GM12878 (cell line): ENCODE data around the gene SCGN. TPM values are rescaled to one million over a fixed set of nuclear protein-coding genes. Genes with fewer than 3 reads are reported as not detected.

Experiments used
- BCLAF1 ChIP-seq: fragments of 450-650 bp; IDR thresholded peaks from 2 replicates; pipeline ENCODE4 v1.6.1; 2017; ENCODE audit warnings: antibody characterized with exemption, mild to moderate bottlenecking, moderate library complexity
- BRCA1 ChIP-seq: IDR thresholded peaks from 2 replicates; pipeline ENCODE4 v1.6.1; 2011; ENCODE audit warnings: low read depth, low read length, improper control_type of control experiment
- CBX3 ChIP-seq: fragments of 200-600 bp; sonication (generic); IDR thresholded peaks from 2 replicates; pipeline ENCODE4 v1.6.1; 2016; ENCODE audit warnings: low read depth, borderline replicate concordance
- DPF2 ChIP-seq: fragments of 450-650 bp; IDR thresholded peaks from 2 replicates; pipeline ENCODE4 v1.6.1; 2017; ENCODE audit warnings: mild to moderate bottlenecking
- MYB ChIP-seq: fragments of 150-350 bp; IDR thresholded peaks from 2 replicates; pipeline ENCODE4 v1.6.1; 2014; ENCODE audit warnings: mild to moderate bottlenecking, low read depth, low read length, borderline replicate concordance
- ZNF687 ChIP-seq: fragments of 450-650 bp; IDR thresholded peaks from 2 replicates; pipeline ENCODE4 v1.6.1; 2017; ENCODE audit warnings: mild to moderate bottlenecking, moderate library complexity
- polyA plus RNA-seq, 11 experiments: library from polyadenylated mRNA; depleted of rRNA in 4 of 11; unstranded in 6 of 11; stranded (reverse) in 5 of 11; fragments of >200 nt; fragmentation: Nextera tagmentation in 4 of 11; fragmentation: Illumina TruSeq in 1 of 11; extraction: Ambion mirVana in 4 of 11; extraction: Trizol in 1 of 11; gene quantifications; 1 replicate in 1 of 11; 2 replicates in 10 of 11; pipeline versions ENCODE4 v1.2.1 to v1.2.3, GENCODE V29; 2011 to 2016; ENCODE audit warnings: inconsistent platforms in 2 of 11, missing spikeins in 2 of 11, low read depth in 1 of 11
- total RNA-seq, 4 experiments: library from RNA; depleted of rRNA in 3 of 4; stranded (reverse); fragments of >200 nt in 3 of 4; fragmentation: Illumina TruSeq in 1 of 4; extraction: Trizol in 1 of 4; gene quantifications; 2 replicates each; pipeline versions ENCODE4 v1.2.1 to v1.2.3, GENCODE V29; 2013 to 2021

The SCGN gene
- total and polyA plus RNA-seq, 10 of the 15 experiments (the other 5 are each of a cell fraction or from before 2014, with no cell fraction given) = not detected

GRCh38 chr6:25732468-25733198, 80.6 kb downstream of the SCGN start (continued):
- TF ChIP-seq BCLAF1 (no peak), BRCA1 (no peak), CBX3 (no peak), DPF2 (no peak), MYB (no peak), ZNF687 (no peak)
